A549 treated with Hydrocortisone at 1 μM for 4 hours (cell line): ENCODE measurements around the gene ZNF182. TPM values are rescaled to one million over a fixed set of nuclear protein-coding genes. Genes with fewer than 3 reads are reported as not detected.

Source experiments
- total RNA-seq: library from RNA; stranded (reverse); fragments of 200-300 nt; extraction: Qiagen RNA extraction; gene quantifications from 5 replicates; pipeline ENCODE4 v1.2.3, GENCODE V29; 2022

ZNF182 gene
- 3.3 to 4.4 TPM (median 3.4 TPM) in 5 replicates for total RNA-seq

GRCh38 chrX:48003758-48004457 lies at the start of gene ZNF182:
Gene ZNF182 (minus strand): TSS chrX:48003989. CDS start chrX:48002609, 1,380 bp downstream.

GRCh38 chrX:48006688-48007087 lies 2.9 kb upstream of the ZNF182 start, which contains the start of gene SPACA5:
Gene SPACA5 (plus strand): TSS chrX:48006988. CDS start chrX:48007803, 815 bp downstream.

Other genes starting within 250 kb of the ZNF182 start
- gene ZNF81, start 167.1 kb downstream of the ZNF182 start, total RNA-seq = 4.0 to 8.2 TPM (median 6.1 TPM) in 5 replicates
- gene SPACA5, start 3.0 kb upstream of the ZNF182 start, total RNA-seq = not detected in 5 replicates
- gene ZNF630, start 67.7 kb upstream of the ZNF182 start, total RNA-seq = 0.14 to 0.40 TPM (median 0.21 TPM) in 5 replicates
- gene SPACA5B, start 126.6 kb upstream of the ZNF182 start, total RNA-seq = not detected in 5 replicates
- gene SSX5, start 192.8 kb upstream of the ZNF182 start, total RNA-seq = not detected in 5 replicates